Measurements from ENCODE around the gene EYS.

The EYS gene

DNA sequence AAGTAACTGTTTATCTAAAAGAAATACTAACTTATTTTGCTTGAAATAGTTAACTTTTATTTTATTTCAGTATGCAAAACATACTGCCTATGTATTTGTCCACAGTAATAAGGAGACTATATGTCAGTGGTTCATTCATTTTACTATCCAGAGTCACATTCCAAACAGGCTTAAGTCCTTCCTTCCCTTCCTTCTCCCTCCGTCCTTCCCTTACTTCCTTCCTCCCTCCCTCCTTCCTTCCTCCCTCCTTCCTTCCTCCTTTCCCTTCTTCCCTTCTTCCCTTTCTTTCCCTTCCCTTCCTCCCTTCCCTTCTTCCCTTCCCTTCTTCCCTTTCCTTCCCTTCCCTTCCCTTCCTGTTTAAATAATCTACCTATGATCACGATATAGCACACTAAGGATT, 899.2 kb downstream of the EYS start:
- TF ChIP-seq, protein P1, sequence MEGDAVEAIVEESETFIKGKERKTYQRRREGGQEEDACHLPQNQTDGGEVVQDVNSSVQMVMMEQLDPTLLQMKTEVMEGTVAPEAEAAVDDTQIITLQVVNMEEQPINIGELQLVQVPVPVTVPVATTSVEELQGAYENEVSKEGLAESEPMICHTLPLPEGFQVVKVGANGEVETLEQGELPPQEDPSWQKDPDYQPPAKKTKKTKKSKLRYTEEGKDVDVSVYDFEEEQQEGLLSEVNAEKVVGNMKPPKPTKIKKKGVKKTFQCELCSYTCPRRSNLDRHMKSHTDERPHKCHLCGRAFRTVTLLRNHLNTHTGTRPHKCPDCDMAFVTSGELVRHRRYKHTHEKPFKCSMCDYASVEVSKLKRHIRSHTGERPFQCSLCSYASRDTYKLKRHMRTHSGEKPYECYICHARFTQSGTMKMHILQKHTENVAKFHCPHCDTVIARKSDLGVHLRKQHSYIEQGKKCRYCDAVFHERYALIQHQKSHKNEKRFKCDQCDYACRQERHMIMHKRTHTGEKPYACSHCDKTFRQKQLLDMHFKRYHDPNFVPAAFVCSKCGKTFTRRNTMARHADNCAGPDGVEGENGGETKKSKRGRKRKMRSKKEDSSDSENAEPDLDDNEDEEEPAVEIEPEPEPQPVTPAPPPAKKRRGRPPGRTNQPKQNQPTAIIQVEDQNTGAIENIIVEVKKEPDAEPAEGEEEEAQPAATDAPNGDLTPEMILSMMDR (conservative IDR thresholded peaks at IDR 0.05), result no peak
- H3K27ac ChIP-seq, result no peak overlapping the region

DNA sequence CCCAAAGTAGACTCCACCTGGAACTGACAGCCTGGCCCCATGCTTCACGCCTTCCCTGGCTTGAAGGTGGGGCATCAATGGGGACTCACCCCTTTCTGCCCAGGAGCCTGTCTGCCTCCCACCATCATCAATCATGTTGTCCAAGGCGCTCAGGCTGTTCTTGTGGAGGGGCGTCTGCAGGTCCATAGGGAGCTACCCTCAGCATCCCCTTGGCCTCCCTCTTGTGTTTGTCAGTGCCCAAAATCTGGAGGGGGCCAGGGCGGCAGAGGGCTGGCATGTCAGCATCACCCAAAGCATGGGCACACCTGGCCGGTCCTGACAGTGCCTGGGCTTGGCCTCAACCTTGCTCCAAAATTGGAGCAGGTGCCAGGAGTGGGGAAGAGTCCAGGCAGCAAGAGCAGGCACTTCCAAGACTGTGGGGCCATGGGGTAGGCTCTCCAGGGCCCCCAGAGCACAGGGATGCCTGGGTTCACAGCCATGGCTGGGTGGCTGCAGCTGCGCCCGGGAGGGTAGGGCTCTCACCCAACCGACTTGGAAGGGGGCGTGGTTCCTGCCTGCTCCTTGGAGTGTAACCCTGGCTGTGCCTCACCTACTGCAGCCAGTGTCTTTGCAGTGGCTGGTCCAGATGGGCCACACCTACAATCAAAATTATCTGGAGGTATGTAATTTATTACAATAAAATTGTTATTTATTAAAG, 903.4 kb downstream of the EYS start:
- TF ChIP-seq, protein P1 (conservative IDR thresholded peaks at IDR 0.05), result no peak
- no peak overlapping the region for H3K27ac ChIP-seq

DNA sequence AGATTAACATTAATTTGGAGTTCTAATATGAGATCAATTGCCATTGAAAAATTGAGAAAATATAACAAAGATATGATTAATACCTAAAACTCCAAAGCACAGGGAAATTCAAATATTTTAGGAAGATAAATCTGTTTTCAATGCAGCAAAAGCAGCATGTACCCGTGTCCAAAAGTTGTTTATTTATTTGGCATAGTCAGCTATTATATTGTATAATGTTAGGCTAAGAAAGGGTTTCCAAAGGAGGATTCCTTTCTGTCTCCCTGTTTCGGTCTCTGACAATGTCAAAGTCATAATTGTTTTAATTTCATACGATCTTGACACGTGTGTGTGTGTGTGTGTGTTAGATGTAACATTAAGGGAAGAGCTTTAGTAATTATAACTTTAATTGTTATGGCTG, 914.5 kb downstream of the EYS start:
- TF ChIP-seq, protein P1 (conservative IDR thresholded peaks at IDR 0.05), result no peak
- no peak overlapping the region for H3K27ac ChIP-seq

DNA sequence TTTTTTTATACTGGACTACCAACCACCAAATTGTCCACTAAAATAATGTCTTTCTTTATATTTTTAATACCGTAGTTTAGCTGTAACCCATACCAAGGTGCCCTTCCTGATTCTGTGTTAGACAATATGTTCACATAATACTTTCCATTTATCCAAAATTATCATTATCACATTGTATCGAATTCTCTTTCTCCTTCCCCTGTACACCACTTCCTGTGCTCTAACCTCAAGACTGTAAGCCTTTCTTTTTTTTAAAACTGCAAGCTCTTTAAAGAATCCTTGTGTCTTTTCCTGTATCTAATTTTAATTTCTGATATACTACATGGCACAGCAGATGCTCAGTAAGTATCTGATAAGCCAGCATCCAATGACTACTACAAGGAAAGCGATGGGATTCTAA, 917.5 kb downstream of the EYS start:
- TF ChIP-seq, protein P1 (conservative IDR thresholded peaks at IDR 0.05), result no peak
- H3K27ac ChIP-seq, result no peak overlapping the region

DNA sequence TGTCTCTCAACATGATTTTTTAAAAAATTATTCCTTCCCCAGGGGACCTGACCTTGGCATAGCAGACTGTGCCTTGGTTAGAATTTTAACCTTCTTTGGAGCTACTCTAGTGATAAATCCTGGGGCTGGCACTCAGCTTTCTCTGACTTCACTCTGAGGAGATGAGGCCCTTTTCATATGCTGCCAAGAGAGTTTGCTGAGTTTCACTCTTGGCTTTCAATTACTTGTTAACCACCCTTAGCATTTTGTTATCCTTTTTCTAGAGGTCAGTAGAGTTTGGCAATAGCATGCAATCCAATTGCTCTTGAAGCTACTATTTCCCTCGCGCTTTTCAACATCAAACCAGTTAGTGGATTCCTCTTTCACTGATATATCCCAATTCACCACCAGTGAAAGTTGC, 920.3 kb downstream of the EYS start:
- no peak overlapping the region for H3K27ac ChIP-seq
- TF ChIP-seq, protein P1 (conservative IDR thresholded peaks at IDR 0.05), result no peak

DNA sequence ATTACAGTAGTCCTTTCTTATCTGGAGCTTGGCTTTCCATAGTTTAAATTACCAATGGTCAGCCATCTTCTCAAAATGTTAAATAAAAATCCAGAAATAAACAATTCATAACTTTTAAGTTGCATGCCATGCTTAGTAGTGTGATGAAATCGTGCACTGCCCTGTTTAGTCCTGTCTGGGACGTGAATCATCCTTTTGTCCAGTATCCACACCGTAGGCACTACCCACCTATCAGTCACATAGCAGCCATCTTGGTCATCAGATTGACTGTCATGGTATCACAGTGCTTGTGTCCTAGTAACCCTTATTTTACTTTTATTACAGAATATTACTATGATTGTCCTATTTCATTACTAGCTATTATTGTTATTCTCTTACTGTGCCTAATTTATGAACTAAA, 924.1 kb downstream of the EYS start:
- H3K27ac ChIP-seq, result no peak overlapping the region
- TF ChIP-seq, protein P1 (conservative IDR thresholded peaks at IDR 0.05), result no peak

DNA sequence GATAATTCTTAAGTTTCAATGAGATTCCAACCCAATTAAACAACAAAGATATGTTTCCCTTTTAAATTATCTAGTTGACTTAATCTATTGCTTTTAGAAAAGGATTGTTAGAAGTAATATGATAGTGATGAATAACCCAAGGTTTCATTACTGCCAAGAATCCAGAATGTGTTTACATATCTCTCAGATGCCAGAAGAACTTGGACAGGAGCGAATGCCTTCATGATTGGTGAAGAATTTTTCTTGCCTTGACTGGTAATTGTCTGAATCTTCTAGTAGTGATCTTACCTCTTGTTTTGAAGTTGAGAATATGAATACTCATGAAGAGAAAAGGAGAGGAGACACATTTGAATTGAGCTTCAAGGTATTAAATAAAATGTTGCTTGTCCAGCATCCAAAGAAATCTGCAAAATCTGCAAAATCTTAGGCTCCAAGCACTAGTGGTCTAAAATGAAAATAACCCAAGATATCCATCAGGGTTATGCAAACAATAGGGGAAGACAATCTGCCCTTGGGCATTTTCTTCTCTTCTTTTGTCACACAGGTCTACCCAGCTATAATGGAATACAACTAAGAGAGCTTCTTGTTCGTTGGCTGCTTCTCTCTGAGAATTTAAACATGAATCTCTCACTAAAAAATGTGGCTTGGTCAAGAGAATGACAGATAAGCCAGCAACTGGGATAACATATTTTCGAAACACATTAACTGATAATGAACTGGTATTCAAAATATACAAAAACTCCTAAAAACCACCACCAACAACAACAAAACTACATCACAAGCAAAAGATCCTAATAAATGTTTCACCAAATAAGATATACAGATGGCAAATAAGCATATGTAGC, 928.9 kb downstream of the EYS start:
- H3K27ac ChIP-seq, result no peak overlapping the region
- TF ChIP-seq, protein P1 (conservative IDR thresholded peaks at IDR 0.05), result no peak

Measured in VCaP (cell line).